ENCODE measurements around the gene FAM193A.
"Not testable (repeated sequence)": the region's sequence is repeated elsewhere in the genome, so short reads cannot be mapped to it uniquely, and the experiment has no call there.

Gene FAM193A

DNA sequence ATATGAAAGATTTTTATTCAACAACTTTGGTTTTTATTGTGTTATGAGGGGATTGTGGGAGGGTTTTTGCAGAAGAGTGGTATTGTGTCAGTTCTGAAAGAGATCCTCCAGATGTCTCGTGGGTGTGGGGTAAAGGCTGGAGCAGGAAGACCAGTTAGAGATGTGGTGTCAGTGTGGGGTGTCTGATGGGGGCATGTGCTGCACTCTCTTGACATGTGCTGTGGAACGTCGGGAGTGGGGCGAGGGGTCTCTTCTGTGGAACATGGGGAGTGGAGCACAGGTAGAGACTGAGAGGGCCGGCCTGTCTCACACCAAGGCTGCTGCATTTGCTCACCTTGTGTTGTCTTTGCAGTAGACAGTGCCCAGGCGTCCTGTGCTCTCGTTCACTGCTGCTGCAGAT lies 37.6 kb downstream of the FAM193A start:
- no peak for DNase-seq (ENCODE audit: low read depth, low spot score)

DNA sequence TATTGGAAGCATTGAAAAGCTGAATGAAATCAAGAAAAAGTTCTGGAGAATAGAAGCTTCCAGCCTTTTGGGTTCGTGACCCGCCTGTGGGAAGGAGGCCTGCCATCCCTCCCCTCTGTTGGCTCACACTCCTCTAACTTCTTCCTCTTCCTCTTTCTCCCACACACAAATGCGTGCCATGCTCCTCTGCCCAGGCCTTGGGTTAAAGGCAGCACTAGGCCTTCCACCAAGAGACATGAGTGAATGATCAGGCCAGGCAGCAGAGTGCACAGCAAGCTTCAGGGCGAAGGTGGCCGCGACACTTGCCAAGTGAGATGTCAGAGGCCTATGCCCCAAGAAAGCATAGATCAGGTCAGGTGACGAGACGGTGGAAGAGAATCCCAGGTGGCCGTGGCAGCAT lies 38.4 kb downstream of the FAM193A start:
- no peak for DNase-seq (ENCODE audit: low read depth, low spot score)

DNA sequence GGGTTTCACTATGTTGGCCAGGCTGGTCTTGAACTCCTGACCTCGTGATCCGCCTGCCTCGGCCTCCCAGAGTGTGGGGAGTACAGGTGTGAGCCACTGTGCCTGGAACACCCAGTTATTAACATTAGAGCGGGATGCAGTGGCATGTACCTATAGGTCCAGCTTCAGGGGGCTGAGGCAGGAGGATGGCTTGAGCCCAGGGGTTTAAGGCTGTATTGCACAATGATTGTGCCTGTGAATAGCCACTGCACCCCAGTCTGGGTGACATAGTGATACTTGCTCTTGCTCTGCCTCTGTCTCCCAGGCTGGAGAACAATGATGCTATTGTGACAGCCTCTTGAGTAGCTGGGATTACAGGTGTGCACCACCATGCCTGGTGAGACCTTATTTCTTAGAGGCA lies 39.8 kb downstream of the FAM193A start:
- no peak for DNase-seq (ENCODE audit: low read depth, low spot score)

DNA sequence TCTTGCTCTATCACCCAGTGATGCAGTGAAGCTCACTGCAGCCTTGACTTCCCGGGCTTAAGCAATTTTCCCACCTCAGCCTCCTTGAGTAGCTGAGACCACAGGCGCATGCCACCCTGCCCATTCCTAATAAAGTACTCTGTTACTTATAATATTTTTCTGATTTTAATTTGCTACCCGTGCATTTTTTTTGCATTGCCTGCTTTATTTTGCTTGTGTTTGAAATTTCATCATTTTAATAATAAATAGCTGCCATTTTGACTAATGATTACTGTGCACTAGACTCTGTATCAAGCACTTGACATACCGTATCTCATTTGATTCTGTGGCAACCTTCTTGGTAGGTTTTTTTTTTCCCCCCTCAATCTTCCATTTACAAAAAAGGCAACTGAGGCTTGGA lies 41.7 kb downstream of the FAM193A start:
- no peak for DNase-seq (ENCODE audit: low read depth, low spot score)

DNA sequence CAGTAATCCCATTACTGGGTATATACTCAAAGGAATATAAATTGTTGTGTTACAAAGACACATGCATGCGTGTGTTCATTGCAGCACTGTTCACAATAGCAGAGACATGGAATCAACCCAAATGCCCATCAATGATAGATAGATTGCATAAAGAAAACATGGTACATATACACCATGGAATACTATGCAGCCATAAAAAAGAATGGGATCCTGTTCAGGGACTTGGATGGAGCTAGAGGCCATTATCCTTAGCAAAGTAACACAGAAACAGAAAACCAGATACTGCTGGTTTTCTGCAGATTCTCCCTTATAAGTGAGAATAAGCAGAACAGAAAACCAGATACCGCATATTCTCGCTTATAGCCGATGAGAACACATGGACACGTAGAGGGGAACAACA lies 43.5 kb downstream of the FAM193A start:
- no peak for DNase-seq (ENCODE audit: low read depth, low spot score)

DNA sequence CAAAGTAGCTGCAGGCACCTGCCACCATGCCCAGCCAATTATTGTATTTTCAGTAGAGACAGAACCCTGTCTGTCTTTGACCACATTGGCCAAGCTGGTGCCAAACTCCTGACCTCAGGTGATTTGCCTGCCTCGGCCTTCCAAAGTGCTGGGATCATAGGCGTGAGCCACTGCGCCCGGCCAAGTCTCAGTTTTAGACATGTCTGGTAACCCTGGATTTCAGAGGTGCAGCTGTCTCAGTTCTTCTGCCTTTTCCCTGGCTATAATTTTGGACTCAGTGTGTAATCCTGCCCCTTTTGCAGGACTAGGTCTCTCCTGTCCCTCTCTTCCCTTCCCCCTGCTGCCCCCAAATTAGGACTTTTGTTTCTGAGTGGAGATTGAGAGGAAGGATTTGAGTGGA lies 46.6 kb downstream of the FAM193A start:
- DNase-seq (ENCODE audit: low read depth, low spot score), result no peak

DNA sequence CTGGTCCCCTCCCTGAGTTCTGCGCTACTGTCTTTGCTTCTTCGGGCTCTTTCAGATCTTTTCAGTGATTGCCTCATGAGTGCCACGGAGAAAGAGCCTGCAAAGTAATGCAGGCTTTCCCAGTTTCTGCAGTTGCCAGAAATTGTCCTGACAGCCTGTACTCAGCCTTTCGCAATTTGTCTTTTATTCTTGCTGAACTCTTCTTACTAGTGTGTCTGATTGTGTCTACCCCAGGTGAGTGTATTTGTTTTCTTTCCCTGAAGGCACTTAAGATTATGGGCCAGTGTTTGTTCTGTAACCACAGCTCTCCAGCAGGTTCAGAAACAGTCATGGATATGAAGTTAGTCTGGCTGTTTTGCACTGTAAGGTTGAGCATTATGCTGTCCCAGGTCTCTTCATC lies 47.1 kb downstream of the FAM193A start:
- DNase-seq (ENCODE audit: low read depth, low spot score), result no peak

DNA sequence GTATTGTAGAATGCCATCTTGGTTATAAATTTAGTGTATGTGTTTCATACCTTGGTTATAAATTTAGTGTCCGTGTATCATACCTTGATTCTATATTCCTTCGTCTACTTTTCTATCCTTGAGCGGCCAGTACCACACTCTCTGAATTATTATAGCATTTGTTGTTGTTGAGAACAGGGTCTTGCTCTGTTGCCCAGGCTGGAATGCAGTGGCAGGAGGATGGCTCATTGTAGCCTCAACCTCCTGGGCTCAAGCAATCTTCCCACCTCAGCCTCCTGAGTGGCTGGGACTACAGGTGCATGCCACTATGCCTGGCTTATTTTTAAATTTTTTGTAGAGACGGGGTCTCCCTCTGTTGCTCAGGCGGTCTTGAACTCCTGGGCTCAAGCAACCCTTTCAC lies 50.1 kb downstream of the FAM193A start:
- no peak for DNase-seq (ENCODE audit: low read depth, low spot score)

DNA sequence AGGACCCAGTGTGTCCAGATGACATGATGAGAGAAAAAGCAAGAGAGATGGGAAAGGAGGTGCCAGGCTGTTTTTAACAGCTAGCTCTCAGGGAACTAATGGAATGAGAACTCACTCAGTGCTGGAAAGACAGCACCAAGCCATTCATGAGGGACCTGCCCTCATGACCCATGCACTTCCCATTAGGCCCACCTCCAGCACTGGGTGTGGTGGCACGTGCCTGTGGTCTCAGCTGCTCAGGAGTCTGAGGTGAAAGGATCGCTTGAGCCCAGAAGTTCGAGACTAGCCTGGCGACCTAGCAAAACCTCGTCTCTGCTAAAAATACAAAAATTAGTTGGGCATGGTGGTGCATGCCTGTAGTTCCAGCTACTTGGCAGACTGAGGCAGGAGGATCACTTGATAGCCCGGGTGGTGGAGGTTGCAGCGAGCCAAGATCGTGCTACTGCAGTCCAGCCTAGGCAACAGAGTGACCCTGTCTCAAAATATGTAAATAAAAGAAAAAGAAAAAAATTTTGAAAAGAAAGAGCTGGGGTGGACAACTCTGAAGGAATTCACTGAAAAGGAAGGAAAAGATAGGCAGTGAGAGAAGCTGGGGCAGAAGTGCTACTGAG lies 50.9 kb downstream of the FAM193A start:
- no peak for DNase-seq (ENCODE audit: low read depth, low spot score)

DNA sequence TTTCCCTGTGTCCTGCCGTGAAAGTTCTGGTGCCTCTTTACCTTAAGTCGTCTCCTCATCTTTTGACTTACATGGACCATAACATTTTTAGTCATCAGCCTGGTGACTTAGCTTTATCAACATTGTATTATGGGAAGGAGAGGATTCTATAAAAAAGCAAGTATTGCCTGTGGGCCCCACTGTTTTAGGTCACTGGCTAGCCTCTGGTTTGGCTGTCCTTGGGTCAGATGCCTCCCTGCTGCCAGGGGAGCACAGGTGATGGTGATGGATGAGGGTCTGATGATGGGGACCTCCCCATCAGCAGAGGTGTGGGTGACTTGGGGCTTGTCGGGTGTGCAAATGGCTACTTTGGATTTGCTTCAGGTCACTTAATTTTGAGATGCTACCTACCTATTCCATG lies 51.8 kb downstream of the FAM193A start:
- DNase-seq (ENCODE audit: low read depth, low spot score), result no peak

DNA sequence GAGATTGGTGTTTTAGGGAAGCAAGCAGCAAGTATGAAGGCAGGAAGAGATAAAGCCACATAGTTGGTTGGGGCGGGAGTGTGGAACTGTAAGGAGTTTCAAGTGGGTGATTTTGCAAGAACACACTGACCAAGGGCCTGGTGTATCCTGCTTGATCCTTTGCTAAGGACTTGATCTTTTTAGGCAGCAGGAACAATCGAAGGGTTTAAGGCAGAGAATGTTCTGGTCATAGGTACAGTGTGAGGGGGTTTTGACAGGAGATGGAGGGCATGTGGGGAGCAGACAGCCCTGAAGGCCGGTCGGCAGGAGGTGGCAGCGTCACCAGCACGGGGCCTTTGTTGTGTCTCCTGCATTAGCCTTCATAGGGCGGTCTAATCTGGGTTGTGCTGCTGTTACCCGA lies 54.7 kb downstream of the FAM193A start:
- DNase-seq (ENCODE audit: low read depth, low spot score), result no peak

DNA sequence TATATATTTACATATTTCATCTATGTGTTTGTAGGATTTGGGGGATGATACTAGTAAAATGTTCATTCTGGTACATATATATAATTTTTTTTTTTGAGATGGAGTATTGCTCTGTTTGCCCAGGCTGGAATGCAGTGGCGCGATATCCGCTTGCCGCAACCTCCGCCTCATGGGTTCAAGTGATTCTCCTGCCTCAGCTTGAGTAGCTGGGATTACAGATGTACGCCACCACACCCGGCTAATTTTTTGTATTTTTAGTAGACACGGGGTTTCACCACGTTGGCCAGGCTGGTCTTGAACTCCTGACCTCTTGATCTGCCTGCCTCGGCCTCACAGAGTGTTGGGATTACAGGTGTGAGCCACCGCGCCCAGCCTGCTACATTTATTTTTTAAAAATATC lies 55.6 kb downstream of the FAM193A start:
- not testable (repeated sequence) for DNase-seq (ENCODE audit: low read depth, low spot score)

DNA sequence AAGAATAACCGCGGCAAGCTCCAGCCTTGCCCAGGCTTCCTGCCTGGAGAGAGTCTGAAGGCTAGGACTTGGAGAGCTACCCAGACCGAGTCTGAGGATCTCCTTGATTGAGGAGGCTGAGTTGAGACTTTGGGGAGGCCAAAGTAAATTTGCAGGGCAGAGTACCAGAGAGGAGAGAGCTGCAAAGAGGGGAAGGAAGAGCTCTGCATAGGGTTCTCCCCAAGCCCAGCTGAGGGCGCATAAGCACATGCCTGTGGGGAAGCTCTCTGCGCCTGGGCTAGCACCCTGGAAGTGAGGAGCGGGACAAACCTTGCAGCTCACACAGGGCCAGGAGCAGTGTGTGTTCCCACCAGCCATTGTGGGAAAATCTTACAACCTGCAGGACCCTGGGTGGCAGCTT lies 56.1 kb downstream of the FAM193A start:
- no peak for DNase-seq (ENCODE audit: low read depth, low spot score)

DNA sequence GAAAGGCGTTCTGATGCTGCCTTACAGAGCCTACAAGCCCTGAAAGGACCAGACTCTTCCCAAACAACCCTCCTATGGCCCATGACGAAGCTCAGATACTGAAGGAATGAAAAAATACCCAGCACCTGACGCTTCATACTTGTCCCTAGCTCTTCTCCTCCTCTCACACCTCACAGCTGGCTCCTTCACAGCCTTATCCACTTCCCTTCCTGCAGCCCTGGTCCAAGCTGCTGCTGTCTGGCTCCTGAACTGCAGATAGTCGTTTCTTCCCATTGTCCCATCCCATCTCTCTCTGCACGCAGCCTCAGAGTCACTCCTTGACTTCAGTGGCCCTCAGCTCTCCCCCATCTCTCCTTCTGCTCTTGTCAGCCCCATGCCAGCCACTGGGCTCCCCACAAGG lies 56.6 kb downstream of the FAM193A start:
- DNase-seq (ENCODE audit: low read depth, low spot score), result no peak

DNA sequence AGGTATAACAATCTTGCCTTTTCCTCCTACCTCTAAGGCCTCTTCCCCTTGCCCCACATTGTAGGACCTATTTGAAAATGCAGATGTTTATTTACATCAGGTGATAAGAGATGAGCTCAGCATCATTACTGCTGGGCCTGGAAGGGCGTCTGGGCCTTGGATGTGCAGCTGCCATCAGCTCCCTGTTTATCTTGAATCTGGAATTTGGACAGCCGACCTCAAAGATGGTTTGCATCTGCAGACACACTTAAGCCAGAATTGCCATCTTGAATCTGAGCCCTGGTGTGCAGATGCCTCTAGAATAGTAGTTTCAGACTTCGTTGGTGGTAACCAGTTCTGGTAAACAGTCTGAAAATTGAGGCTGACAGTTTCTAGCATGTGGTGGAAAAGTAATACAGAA lies 59.0 kb downstream of the FAM193A start:
- no peak for DNase-seq (ENCODE audit: low read depth, low spot score)

DNA sequence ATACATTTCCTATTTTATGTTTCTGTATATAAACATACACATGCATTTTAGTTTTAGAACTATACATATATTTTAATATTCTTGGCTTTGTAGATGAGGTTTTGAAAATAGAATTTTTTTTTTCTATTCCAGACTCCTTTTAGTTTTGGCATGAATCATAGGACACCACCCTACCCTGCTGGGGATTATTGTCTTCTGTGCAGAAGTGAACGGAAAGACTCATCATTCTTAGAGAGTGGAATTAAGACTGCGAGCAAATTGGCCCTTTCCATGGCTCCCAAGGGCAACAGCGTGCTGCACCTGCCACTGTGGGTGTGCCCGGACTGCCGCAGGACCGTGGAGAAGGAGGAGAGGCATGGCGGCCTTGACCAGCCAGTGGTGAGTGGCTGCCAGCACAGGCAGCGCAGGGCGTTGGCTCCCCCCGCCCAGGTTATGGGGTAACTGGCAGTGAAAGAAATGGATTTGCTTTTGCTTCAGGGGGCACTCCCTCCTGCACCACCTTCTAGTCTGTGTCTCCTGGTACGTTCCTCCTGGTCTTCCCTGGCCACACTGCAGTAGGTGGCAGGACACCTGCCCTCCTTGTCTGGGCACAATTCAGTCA lies 59.6 kb downstream of the FAM193A start:
- no peak for DNase-seq (ENCODE audit: low read depth, low spot score)

DNA sequence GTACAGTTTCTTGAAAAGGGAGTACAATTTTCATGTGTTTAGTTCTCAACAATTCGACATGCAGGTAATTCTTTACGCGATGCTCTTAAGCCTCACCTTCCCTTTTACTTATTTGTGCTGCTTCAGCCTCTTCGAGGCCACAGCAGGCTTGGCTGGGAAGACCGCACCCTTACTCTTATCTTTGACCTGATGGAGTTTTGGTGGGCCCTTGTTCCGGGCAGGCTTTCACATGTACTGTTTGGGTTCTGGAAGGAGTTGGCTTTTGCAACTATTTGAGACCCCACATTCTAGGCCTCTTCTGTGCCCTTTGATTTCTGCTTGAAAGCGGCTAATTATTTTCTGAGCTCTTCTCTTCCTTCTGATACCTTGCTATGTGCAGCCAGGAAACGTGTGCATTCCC lies 60.2 kb downstream of the FAM193A start:
- no peak for DNase-seq (ENCODE audit: low read depth, low spot score)

DNA sequence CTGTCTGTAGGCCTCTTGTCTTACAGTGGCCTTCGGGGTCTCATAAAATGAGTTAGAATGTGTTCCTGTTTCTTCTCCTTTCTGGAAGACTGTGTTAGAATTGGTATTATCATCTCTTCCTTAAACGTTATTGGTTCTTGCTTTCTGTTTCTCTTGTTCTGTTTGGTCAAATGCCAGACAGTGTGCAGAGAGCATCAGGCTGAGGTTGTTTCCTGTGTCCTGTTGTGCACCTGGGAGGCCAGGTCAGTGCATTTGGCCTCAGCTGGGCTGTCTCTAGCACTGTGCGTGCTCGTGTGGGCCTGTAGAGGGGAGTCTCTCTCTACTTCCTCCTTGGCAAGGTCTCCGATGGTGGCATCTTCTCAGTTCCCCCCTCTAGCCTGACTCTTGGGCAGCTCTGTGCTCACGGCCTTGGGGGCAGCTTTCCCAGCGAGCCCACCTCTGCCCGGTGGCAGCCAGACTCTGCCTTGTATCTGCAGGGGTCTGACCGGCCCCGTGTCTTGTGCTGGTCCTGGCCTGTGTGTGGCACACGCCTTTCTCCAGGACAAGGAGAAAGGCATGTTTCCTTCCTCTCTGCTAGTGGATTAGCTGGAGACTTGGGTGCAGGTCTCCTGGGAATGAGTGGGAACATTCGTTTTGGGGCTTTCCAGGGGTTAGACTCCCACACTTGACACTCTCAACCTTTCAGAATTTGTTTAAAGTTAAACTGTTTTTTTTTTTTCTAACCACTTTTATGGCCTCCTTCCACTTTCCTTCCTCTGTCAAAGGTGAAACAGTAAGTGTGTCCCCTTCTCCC lies 62.3 kb downstream of the FAM193A start:
- no peak for DNase-seq (ENCODE audit: low read depth, low spot score)

DNA sequence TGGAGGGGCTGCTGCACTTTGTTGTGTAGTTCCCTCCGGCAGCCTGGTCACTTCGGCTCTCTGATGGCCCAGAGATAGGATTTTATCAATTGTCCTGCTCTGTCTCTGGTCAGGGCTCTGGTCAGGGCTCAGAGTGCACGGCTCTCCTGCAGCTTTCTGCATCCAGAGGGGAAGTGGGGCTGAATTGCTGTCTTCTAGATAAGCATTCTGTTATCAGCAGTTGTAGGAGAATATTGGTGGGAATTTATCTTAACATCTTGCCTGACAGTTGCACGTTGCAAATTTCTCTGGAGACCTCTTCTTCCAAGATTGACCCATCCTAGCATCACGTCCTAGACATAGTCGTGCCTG lies 62.8 kb downstream of the FAM193A start:
- no peak for DNase-seq (ENCODE audit: low read depth, low spot score)

DNA sequence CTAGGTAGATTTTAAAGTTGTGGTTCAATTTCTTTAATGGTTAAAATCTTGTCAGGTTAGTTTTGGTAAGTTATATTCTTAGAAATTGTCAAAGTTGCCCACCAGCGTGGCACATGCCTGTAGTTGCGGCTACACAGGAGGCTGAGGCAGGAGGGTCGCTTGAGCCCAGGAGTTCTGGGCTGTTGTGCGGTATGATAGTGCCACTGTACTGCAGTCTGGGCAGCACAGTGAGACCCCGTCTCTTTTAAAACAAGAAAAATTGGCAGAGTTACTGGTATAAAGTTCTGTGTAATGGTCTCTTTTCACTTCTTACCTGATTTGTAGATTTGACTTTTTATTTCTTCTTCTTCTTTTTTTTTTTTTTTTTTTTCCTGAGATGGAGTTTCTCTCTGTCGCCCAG lies 64.4 kb downstream of the FAM193A start:
- DNase-seq (ENCODE audit: low read depth, low spot score), result no peak

DNA sequence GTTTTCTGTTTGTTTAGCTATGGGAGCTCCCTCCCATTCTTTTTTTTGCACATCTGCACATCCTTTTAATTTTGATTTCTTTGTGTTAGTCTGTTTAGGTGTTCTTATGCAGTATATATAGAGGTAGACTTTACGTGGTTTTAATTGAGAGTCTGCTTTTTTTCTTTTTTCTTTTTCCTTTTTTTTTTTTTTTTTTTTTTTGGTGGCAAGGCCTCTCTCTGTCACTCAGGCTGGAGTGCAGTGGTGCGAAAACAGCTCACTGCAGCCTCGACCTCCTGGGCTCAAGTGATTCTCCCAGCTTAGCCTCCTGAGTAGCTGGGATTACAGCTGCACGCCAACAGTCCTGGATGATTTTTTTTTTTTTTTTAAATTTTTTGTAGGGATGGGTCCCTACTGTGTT lies 68.2 kb downstream of the FAM193A start:
- DNase-seq (ENCODE audit: low read depth, low spot score), result no peak

DNA sequence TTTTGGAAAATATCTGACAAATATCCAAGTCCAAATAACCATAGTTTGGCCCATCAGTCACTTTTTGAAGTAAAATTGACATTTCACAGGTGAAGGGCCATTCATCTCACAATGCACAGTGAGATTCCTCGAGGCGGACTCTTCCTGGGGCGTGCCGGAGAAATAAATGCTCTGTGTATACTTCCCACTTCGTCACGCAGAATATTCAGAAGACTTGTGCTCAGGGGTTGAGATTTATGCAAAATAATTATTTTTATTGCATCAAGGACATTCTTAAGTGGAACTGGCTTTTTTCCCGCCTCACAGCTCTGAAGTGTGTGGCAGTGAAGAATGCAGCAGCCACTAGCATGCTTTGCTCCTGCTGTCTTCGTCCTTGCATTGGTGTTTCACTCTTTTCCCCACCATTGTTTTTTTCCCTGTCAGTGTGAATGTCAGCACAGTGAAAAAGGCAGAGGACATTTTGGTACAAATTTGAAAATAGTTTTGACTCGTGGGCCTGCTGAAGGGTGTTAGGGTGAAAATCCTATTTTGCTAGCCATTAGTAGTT lies 70.6 kb downstream of the FAM193A start:
- DNase-seq (ENCODE audit: low read depth, low spot score), result no peak

DNA sequence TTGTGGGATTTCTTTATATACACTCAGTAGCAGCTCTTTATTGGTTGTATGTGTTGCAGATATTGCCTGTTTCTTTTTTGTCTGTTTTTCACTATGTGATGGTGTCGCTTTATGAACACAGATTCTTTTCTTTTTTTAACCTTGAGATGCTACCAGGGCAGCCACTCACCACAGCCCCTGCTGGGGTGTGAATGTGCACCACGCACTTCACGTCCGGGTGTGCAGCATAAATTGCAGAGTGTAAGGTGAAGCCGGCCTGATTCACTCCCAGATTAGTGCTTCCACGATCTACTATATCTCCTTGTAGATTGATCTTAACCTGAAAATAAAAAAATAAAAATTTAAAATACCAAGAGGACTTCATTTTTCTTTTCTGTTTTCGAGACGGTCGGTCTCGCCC lies 71.4 kb downstream of the FAM193A start:
- no peak for DNase-seq (ENCODE audit: low read depth, low spot score)
